ENCODE measurements around the gene OR52E1. TPM values are rescaled to one million over a fixed set of nuclear protein-coding genes. Genes with fewer than 3 reads are reported as not detected.

OR52E1 gene
- total RNA-seq, 6 donors from 2014 or later, result not detected

DNA sequence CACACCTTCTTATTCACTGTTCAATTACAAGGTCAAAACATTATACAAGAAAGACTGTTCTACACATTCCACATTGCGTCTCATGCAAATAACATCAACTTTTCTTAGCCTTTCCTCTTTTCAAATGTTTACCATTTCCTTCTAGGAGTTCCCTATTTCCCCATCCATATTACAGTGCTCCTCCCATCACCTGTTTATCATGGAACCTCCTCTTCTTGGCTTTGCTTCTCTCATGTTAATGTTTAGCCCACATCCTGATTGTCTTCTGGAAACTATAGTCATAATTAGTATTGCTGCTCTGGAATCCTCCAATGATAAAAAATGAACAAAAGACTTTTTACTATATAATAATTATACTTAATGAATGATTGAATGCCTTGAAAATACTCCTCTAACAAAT lies 21.3 kb downstream of the OR52E1 start:
- H3K4me3 ChIP-seq, result no peak overlapping the region
- H3K27ac ChIP-seq, result no peak overlapping the region
- H3K4me1 ChIP-seq, result no peaks in the 10 kb centered on the region
- H3K36me3 ChIP-seq, result no peaks in the 10 kb centered on the region
- H3K9me3 ChIP-seq, result no peaks in the 10 kb centered on the region
- DNase-seq (no peak), ATAC-seq (ENCODE audit: low FRiP score in 2 of 2) (no peak)
- H3K27me3 ChIP-seq, result no peaks in the 10 kb centered on the region
- WGBS, 2 donors, result 83 to 94% methylated on average over 1 of the region's 1 CpG
- TF ChIP-seq EP300 (IDR thresholded peaks at IDR 0.05) (no peak), POLR2A (IDR thresholded peaks at IDR 0.05) (no peak), POLR2AphosphoS5 (IDR thresholded peaks at IDR 0.05) (no peak)
- TF ChIP-seq, protein P1, sequence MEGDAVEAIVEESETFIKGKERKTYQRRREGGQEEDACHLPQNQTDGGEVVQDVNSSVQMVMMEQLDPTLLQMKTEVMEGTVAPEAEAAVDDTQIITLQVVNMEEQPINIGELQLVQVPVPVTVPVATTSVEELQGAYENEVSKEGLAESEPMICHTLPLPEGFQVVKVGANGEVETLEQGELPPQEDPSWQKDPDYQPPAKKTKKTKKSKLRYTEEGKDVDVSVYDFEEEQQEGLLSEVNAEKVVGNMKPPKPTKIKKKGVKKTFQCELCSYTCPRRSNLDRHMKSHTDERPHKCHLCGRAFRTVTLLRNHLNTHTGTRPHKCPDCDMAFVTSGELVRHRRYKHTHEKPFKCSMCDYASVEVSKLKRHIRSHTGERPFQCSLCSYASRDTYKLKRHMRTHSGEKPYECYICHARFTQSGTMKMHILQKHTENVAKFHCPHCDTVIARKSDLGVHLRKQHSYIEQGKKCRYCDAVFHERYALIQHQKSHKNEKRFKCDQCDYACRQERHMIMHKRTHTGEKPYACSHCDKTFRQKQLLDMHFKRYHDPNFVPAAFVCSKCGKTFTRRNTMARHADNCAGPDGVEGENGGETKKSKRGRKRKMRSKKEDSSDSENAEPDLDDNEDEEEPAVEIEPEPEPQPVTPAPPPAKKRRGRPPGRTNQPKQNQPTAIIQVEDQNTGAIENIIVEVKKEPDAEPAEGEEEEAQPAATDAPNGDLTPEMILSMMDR (IDR thresholded peaks at IDR 0.05), result no peak

DNA sequence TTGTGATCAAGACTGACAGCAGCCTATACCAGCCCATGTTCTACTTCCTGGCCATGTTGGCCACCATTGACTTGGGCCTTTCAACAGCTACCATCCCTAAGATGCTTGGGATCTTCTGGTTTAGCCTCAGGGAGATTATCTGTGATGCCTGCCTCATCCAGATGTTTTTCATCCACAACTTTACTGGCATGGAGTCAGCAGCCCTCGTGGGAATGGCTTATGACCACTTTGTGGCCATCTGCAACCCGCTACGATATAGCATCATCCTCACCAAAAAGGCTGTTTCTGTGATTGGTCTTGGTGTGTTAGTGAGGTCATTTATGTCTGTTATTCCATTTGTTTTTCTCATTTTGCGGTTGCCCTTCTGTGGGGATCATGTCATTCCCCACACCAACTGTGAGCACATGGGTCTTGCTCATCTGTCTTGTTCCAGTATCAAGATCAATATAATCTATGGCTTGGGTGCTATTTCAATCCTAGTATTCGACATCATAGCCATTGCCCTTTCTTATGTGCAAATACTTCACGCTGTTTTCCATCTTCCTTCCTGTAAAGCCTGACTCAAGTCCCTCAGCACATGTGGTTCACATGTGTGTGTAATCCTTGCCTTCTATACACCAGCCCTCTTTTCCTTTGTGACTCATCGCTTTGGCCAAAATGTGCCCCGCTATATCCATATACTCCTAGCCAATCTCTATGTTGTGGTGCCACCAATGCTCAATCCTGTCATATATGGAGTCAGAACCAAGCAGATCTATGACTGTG lies 23.6 kb downstream of the OR52E1 start:
- 83% methylated on average over 8 of the region's 8 CpGs for WGBS, 2 donors
- TF ChIP-seq POLR2AphosphoS5 (IDR thresholded peaks at IDR 0.05) (no peak), POLR2A (IDR thresholded peaks at IDR 0.05) (no peak)
- TF ChIP-seq, protein P1 (IDR thresholded peaks at IDR 0.05), result no peak
- Histone ChIP-seq H3K4me1 (no peaks in the 10 kb centered on the region), H3K4me3 (no peak overlapping the region), H3K27ac (no peak overlapping the region), H3K9me3 (no peaks in the 10 kb centered on the region), H3K36me3 (no peaks in the 10 kb centered on the region), H3K27me3 (no peaks in the 10 kb centered on the region)
- no peak for ATAC-seq (ENCODE audit: low FRiP score in 2 of 2)
- no peak for DNase-seq

DNA sequence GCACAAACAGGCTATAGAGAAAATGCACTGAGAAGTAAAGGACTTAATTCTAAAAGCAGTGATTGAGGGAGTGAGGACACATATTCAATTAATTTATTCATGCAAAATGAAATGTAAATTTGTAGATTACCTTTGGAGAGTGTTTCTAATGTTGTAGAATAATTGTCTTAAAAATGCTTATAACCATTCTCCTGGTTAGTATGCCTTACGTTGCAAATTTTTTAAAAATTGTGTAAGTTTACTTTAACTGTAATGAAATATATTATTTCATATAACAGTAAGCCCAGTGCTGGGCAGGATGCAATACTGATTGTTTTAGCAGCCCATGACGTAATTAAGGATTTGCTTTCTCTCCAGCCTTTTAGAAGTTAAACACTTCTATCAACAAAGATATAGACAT lies 26.6 kb downstream of the OR52E1 start:
- no peak overlapping the region for H3K4me3 ChIP-seq
- WGBS, 2 donors, result 77 to 84% methylated on average over 2 of the region's 2 CpGs
- no peak for TF ChIP-seq POLR2A (IDR thresholded peaks at IDR 0.05)
- H3K36me3 ChIP-seq, result no peaks in the 10 kb centered on the region
- ATAC-seq (ENCODE audit: low FRiP score in 2 of 2) (no peak), DNase-seq (no peak)
- no peaks in the 10 kb centered on the region for H3K4me1 ChIP-seq
- no peaks in the 10 kb centered on the region for H3K27me3 ChIP-seq
- H3K27ac ChIP-seq, result no peak overlapping the region
- H3K9me3 ChIP-seq, result no peaks in the 10 kb centered on the region

DNA sequence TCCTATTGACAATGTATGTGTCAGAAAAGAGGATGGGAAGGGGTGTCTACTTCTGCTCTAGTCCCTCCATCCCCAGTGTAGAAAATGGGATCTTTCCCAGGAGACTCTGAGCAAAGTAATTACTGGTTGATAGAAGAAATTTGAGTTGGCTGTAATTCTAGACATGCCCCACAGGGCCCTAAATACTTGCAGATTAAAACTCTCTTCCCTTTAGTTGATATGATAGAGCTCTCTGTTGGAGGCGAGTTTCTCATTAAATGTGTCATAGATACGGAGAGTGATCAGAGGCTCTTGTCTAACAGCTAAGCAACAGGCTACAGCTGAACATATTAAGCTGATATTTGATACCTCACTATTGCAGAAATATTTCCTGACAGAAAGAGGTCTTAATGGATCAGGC lies 32.9 kb downstream of the OR52E1 start:
- TF ChIP-seq, protein P1 (IDR thresholded peaks at IDR 0.05), result no peak
- TF ChIP-seq POLR2A (IDR thresholded peaks at IDR 0.05), result no peak
- TF ChIP-seq POLR2AphosphoS5 (IDR thresholded peaks at IDR 0.05), result no peak
- TF ChIP-seq EP300 (IDR thresholded peaks at IDR 0.05), result no peak
- Histone ChIP-seq H3K36me3 (no peaks in the 10 kb centered on the region), H3K4me3 (no peak overlapping the region), H3K27me3 (no peaks in the 10 kb centered on the region), H3K4me1 (no peaks in the 10 kb centered on the region), H3K27ac (no peak overlapping the region), H3K9me3 (no peaks in the 10 kb centered on the region)
- ATAC-seq (ENCODE audit: low FRiP score in 2 of 2), result no peak
- WGBS, 2 donors, result 52 to 58% methylated on average over 2 of the region's 2 CpGs
- DNase-seq, result no peak

DNA sequence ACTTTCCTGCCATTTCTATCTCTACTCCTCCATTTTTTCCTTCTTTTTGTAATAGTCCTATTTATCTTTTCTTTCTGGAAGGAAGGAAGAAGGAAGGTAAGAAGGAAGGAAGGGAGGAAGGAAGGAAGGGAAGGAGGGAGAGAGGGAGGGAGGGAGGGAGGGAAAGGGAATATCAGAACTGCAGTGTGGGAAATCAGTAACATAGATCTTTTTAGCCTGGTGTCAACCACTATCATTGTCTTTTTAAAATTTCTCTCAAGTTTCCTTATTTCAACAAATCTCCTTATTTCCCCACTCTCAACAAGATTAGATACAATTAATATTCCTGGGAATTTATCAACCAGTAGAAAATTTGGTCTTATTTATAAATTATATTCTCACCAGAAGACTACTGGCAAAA lies 33.7 kb downstream of the OR52E1 start:
- no peaks in the 10 kb centered on the region for H3K9me3 ChIP-seq
- DNase-seq (no peak), ATAC-seq (ENCODE audit: low FRiP score in 2 of 2) (no peak)
- no peak overlapping the region for H3K27ac ChIP-seq
- H3K36me3 ChIP-seq, result no peaks in the 10 kb centered on the region
- no peak for TF ChIP-seq EP300 (IDR thresholded peaks at IDR 0.05)
- no peak for TF ChIP-seq POLR2AphosphoS5 (IDR thresholded peaks at IDR 0.05)
- no peak for TF ChIP-seq POLR2A (IDR thresholded peaks at IDR 0.05)
- TF ChIP-seq, protein P1 (IDR thresholded peaks at IDR 0.05), result no peak
- H3K4me1 ChIP-seq, result no peaks in the 10 kb centered on the region
- no peaks in the 10 kb centered on the region for H3K27me3 ChIP-seq
- H3K4me3 ChIP-seq, result no peak overlapping the region

All from upper lobe of left lung (tissue), 6 donors.